GM13977 (cell line): ENCODE results near the gene EGFLAM.

Experiments
- DNase-seq: peaks from one replicate; pipeline ENCODE4 v3.0.0; 2012; ENCODE audit warnings: low spot score
- in situ Hi-C: fragments of 300-500 bp; cut with MboI; formaldehyde crosslinking; loops from one replicate; pipeline ENCODE4 v1.12.0; 2022; ENCODE audit warnings: low sequenced_read_pairs, low pct_unique_long_range_greater_than_20kb, mixed read lengths, inconsistent platforms; ENCODE audit not compliant: unreplicated experiment
- TF ChIP-seq, protein P1 (sequence below): IDR thresholded peaks from 2 replicates; pipeline ENCODE4 v1.5.1; 2012; ENCODE audit warnings: mild to moderate bottlenecking, control low read depth; ENCODE audit not compliant: insufficient read depth; ENCODE audit errors: extremely low read depth, missing control alignments

Gene EGFLAM

DNA sequence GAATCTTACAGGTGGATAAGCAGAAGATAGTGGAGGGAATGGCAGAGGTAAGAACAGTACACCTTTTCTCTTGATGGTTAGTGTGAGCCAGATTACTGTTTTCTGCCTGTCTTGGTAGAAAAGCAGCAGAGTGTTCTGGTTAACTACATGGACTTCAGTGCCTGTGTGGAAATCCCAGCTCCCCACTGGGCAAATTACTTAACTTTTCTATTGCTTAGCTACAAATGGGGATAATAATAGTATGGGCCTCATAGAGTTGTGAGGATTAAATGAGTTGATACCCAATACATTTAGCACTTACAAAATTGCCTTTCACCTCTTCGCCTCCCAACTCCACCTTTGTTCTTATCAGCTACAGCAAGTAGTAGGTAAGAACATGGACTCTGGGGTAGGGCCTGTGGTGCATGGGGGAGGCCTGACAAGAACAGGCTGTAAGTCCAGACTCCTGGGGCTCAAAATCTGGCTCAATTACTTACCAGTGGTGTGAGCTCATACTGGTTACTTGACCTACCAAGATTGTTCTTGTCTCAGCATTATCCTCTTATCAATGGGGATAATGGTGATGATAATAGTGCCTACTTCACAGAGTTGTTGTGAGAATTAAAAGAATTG is 173.0 kb downstream of the EGFLAM start:
- in situ Hi-C loops: loop anchor here (25.0 kb wide), 2 partner anchors 381 to 481 kb away; no protein-coding TSS in a partner anchor
- TF ChIP-seq, protein P1, sequence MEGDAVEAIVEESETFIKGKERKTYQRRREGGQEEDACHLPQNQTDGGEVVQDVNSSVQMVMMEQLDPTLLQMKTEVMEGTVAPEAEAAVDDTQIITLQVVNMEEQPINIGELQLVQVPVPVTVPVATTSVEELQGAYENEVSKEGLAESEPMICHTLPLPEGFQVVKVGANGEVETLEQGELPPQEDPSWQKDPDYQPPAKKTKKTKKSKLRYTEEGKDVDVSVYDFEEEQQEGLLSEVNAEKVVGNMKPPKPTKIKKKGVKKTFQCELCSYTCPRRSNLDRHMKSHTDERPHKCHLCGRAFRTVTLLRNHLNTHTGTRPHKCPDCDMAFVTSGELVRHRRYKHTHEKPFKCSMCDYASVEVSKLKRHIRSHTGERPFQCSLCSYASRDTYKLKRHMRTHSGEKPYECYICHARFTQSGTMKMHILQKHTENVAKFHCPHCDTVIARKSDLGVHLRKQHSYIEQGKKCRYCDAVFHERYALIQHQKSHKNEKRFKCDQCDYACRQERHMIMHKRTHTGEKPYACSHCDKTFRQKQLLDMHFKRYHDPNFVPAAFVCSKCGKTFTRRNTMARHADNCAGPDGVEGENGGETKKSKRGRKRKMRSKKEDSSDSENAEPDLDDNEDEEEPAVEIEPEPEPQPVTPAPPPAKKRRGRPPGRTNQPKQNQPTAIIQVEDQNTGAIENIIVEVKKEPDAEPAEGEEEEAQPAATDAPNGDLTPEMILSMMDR: no peak
- no peak for DNase-seq

GRCh38 chr5:38433160-38433861 is 175.0 kb downstream of the EGFLAM start:
- in situ Hi-C loops: loop anchor here (25.0 kb wide), 2 partner anchors 379 to 479 kb away; no protein-coding TSS in a partner anchor
- TF ChIP-seq, protein P1: no peak
- no peak for DNase-seq

GRCh38 chr5:38434966-38435705 is 176.8 kb downstream of the EGFLAM start:
- TF ChIP-seq, protein P1: no peak
- DNase-seq: no peak
- in situ Hi-C loops: loop anchor here (25.0 kb wide), 2 partner anchors 377 to 477 kb away; no protein-coding TSS in a partner anchor

DNA sequence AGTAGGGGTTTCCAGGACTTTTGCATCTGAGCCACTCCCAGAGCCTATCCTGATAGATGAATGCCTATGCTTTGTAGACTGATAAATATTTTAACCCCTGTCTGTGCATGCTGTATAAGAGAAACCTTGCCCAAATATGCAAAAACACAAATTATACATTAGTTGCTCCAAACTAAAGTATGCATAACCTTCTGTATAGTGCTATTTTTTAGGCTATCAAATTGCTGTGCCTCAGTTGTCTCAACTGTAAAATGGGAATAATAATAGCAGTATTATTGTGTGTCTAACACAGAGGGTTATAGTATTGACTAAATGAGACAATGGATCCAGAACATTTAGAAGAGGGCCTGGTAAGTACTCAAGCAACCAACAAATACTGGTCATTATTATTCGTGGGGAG is 180.4 kb downstream of the EGFLAM start:
- in situ Hi-C loops: loop anchor here (25.0 kb wide), 2 partner anchors 374 to 474 kb away; no protein-coding TSS in a partner anchor
- TF ChIP-seq, protein P1: no peak
- no peak for DNase-seq

- in situ Hi-C loops: loop anchor here (25.0 kb wide), 2 partner anchors 371 to 471 kb away; no protein-coding TSS in a partner anchor
- TF ChIP-seq, protein P1: peak; percentile 97
- DNase-seq: peak; percentile 82
Observed at GRCh38 chr5:38441453-38442246, 183.3 kb downstream of the EGFLAM start.

DNA sequence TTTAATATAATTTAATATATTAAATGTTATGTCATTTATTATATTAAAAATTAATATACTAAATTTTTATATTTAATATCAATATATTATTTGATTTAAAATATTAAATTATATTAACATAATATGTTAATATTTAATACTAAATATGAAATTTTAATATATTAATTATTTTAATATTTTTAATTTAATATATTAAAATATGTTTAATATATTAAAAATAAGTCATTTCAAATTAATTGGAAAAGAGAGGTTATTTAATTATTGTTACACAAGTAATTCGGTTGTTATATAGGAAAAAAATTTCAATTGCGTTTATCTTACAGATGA is 183.9 kb downstream of the EGFLAM start:
- TF ChIP-seq, protein P1: no peak
- in situ Hi-C loops: loop anchor here (25.0 kb wide), 2 partner anchors 370 to 470 kb away; no protein-coding TSS in a partner anchor
- DNase-seq: no peak
